ENCODE data around the gene ACTL7B.

DNA sequence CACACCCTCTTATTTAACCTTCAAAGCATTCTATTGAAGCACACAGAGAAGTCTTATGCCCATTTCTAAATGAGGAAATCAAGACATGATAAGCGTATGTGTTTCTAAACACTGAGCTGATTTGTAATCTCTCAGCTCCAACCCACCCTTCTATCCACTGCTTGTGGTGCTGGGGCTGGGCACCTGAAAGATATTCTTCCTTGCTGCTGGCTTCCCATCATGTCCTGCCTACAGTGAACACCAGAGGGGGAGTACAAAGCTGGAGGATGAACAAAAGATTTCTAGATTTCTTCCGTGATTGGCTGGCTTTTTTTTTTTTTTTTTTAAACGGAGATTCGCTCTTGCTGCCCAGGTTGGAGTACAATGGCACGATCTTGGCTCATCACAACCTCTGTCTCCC lies 20.6 kb upstream of the ACTL7B start:
- TF ChIP-seq EP300 (IDR thresholded peaks at IDR 0.05) (no peak), POLR2AphosphoS5 (IDR thresholded peaks at IDR 0.05) (no peak), POLR2A (IDR thresholded peaks at IDR 0.05) (no peak)
